Osteoblast (primary cell): ENCODE data around the gene MCC. TPM values are rescaled to one million over a fixed set of nuclear protein-coding genes. Genes with fewer than 3 reads are reported as not detected.

Experiments
- DNase-seq: peaks from one replicate; pipeline ENCODE4 v3.0.0; 2011; ENCODE audit warnings: low spot score, mixed read lengths; ENCODE audit not compliant: insufficient read length; ENCODE audit errors: missing footprints
- H2AFZ ChIP-seq: 2 replicates; pipeline ENCODE4 v1.6.0; 2011; ENCODE audit warnings: mild to moderate bottlenecking, low read length
- H3K27ac ChIP-seq: 2 replicates; pipeline ENCODE4 v1.5.1; 2011; ENCODE audit warnings: mild to moderate bottlenecking, low read depth, low read length, moderate library complexity
- H3K27me3 ChIP-seq: 2 replicates; pipeline ENCODE4 v1.6.0; 2012; ENCODE audit warnings: mild to moderate bottlenecking, control low read depth, inconsistent platforms, low read length, moderate library complexity; ENCODE audit not compliant: insufficient read depth
- H3K36me3 ChIP-seq: 2 replicates; pipeline ENCODE4 v1.5.1; 2011; ENCODE audit warnings: mild to moderate bottlenecking, low read length, control low read depth, moderate library complexity; ENCODE audit not compliant: insufficient read depth
- H3K4me1 ChIP-seq: 2 replicates; pipeline ENCODE4 v1.5.1; 2011; ENCODE audit warnings: mild to moderate bottlenecking, low read length, control low read depth, moderate library complexity; ENCODE audit not compliant: insufficient read depth
- H3K4me2 ChIP-seq: 2 replicates; pipeline ENCODE4 v1.6.0; 2011; ENCODE audit warnings: mild to moderate bottlenecking, low read length; ENCODE audit not compliant: insufficient read depth
- H3K4me3 ChIP-seq: fragments of 200-600 bp; sonication (generic); 3 replicates; pipeline ENCODE4 v1.5.1; 2012; ENCODE audit warnings: mild to moderate bottlenecking, low read length, inconsistent platforms; ENCODE audit not compliant: insufficient read depth
- H3K79me2 ChIP-seq: 2 replicates; pipeline ENCODE4 v1.6.0; 2012; ENCODE audit warnings: mild to moderate bottlenecking, low read length, control low read depth, inconsistent platforms; ENCODE audit not compliant: insufficient read depth
- H3K9me3 ChIP-seq: 2 replicates; pipeline ENCODE4 v1.5.1; 2011; ENCODE audit warnings: low read depth, low read length, control low read depth
- H4K20me1 ChIP-seq: 2 replicates; pipeline ENCODE4 v1.6.0; 2012; ENCODE audit warnings: mild to moderate bottlenecking, low read length, control low read depth; ENCODE audit not compliant: insufficient read depth
- CTCF ChIP-seq: IDR thresholded peaks from 2 replicates; pipeline ENCODE4 v1.5.1; 2011; ENCODE audit warnings: mild to moderate bottlenecking, low read depth, low read length, moderate library complexity; ENCODE audit errors: extremely low read depth
- total RNA-seq: library from RNA; depleted of rRNA; stranded (reverse); fragments of >200 nt; gene quantifications from 2 replicates; pipeline ENCODE4 v1.2.3, GENCODE V29; 2012

MCC gene
- total RNA-seq, 1 donor, result 45.6 TPM

GRCh38 chr5:113167985-113168384, 320.3 kb downstream of the MCC start:
- DNase-seq, result no peak
- no peak overlapping the region for H3K27ac ChIP-seq
- H3K4me1 ChIP-seq, result peaks cover 40% of the 10 kb centered on the region
- no peak overlapping the region for H3K4me3 ChIP-seq
- peaks cover 18% of the 10 kb centered on the region for H3K27me3 ChIP-seq
- H2AFZ ChIP-seq, result no peak overlapping the region
- H3K9me3 ChIP-seq, result no peaks in the 10 kb centered on the region
- H3K36me3 ChIP-seq, result no peaks in the 10 kb centered on the region
- peak overlapping the region; percentile 76 for H3K4me2 ChIP-seq
- TF ChIP-seq CTCF, result no peak
- peaks cover 3% of the 10 kb centered on the region for H4K20me1 ChIP-seq
- no peaks in the 10 kb centered on the region for H3K79me2 ChIP-seq

- peak; percentile 58 for DNase-seq
- no peak for TF ChIP-seq CTCF
- Histone ChIP-seq H3K4me1 (peaks cover 47% of the 10 kb centered on the region), H3K9me3 (no peaks in the 10 kb centered on the region), H3K27me3 (peaks cover 14% of the 10 kb centered on the region), H3K4me3 (peak overlapping the region; percentile 3), H3K79me2 (no peaks in the 10 kb centered on the region), H4K20me1 (peaks cover 3% of the 10 kb centered on the region), H3K36me3 (no peaks in the 10 kb centered on the region), H3K4me2 (peak overlapping the region; percentile 76), H2AFZ (no peak overlapping the region), H3K27ac (peak overlapping the region; percentile 87)
Observed at GRCh38 chr5:113166852-113167366, 321.3 kb downstream of the MCC start.

GRCh38 chr5:113166261-113166660, 322.0 kb downstream of the MCC start:
- Histone ChIP-seq H3K9me3 (no peaks in the 10 kb centered on the region), H3K4me3 (no peak overlapping the region), H3K79me2 (no peaks in the 10 kb centered on the region), H3K4me2 (peak overlapping the region; percentile 76), H4K20me1 (peaks cover 3% of the 10 kb centered on the region), H2AFZ (no peak overlapping the region), H3K27me3 (peaks cover 9% of the 10 kb centered on the region), H3K4me1 (peaks cover 47% of the 10 kb centered on the region), H3K27ac (peak overlapping the region; percentile 87), H3K36me3 (no peaks in the 10 kb centered on the region)
- TF ChIP-seq CTCF, result no peak
- DNase-seq, result no peak

GRCh38 chr5:113164021-113164420, 324.2 kb downstream of the MCC start:
- DNase-seq, result no peak
- Histone ChIP-seq H3K9me3 (no peaks in the 10 kb centered on the region), H3K36me3 (no peaks in the 10 kb centered on the region), H3K27ac (no peak overlapping the region), H4K20me1 (peaks cover 3% of the 10 kb centered on the region), H2AFZ (no peak overlapping the region), H3K4me1 (peaks cover 42% of the 10 kb centered on the region), H3K4me2 (no peak overlapping the region), H3K79me2 (no peaks in the 10 kb centered on the region), H3K27me3 (peaks cover 5% of the 10 kb centered on the region), H3K4me3 (no peak overlapping the region)
- no peak for TF ChIP-seq CTCF
